HFFc6 (cell line): Measurements from ENCODE around the gene OR13C3. TPM values are rescaled to one million over a fixed set of nuclear protein-coding genes. Genes with fewer than 3 reads are reported as not detected.
"Not testable (repeated sequence)": the region's sequence is repeated elsewhere in the genome, so short reads cannot be mapped to it uniquely, and the experiment has no call there.

Source experiments
- DNase-seq: peaks from one replicate; pipeline ENCODE4 v3.0.0-alpha.2; 2018
- H3K27ac Mint-ChIP-seq: 2 replicates; pipeline ENCODE4 v1.8.0; 2020; ENCODE audit warnings: mild to moderate bottlenecking, mixed read lengths
- H3K27me3 Mint-ChIP-seq: 2 replicates; pipeline ENCODE4 v1.8.0; 2021; ENCODE audit warnings: mild to moderate bottlenecking, moderate library complexity, mixed read lengths; ENCODE audit not compliant: insufficient read depth
- H3K36me3 Mint-ChIP-seq: 2 replicates; pipeline ENCODE4 v1.8.0; 2021; ENCODE audit warnings: low read depth, mixed read lengths
- H3K4me1 Mint-ChIP-seq: 2 replicates; pipeline ENCODE4 v1.8.0; 2020; ENCODE audit warnings: low read depth, mixed read lengths
- H3K4me3 Mint-ChIP-seq: 2 replicates; pipeline ENCODE4 v1.8.0; 2020; ENCODE audit warnings: mild to moderate bottlenecking, moderate library complexity, mixed read lengths
- H3K9me3 Mint-ChIP-seq: 2 replicates; pipeline ENCODE4 v1.8.0; 2020; ENCODE audit warnings: mild to moderate bottlenecking, mixed read lengths
- total RNA-seq, 6 experiments: library from RNA; stranded (reverse); fragmentation: NEBNext Ultra II Directional; extraction: Animal tissue kit (Norgen Biotek cat#: 25700); gene quantifications; 2 replicates in 1 of 6; 3 replicates in 5 of 6; pipeline ENCODE4 v1.2.3, GENCODE V29; 2021
- TF ChIP-seq, protein P1 (sequence below): fragments of 200-600 bp; sonication (generic); IDR thresholded peaks from 2 replicates; pipeline ENCODE4 v1.5.0; 2021; ENCODE audit warnings: antibody characterized with exemption, mild to moderate bottlenecking

OR13C3 gene
- total RNA-seq, 6 experiments from 2014 or later: not detected

DNA sequence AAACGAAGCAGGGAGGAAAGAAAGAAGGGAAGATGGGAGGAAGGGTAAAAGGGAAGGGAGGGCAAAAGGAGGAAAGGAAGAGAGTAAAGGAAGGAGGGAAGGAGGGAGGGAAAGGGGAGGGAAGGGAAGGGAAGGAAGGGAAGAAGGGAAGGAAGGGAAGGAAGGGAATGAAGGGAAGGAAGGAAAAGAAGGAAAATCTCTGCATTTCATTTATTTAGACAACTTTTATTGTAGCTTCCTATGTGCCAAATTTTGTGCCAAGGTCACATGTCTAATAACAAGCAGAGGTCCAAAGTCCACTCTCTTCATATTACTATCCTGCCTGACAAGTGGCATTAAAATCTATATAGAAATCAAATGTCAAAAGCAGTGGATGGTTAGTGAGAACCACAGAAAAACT, 2.6 kb upstream of the OR13C3 start:
- TF ChIP-seq, protein P1, sequence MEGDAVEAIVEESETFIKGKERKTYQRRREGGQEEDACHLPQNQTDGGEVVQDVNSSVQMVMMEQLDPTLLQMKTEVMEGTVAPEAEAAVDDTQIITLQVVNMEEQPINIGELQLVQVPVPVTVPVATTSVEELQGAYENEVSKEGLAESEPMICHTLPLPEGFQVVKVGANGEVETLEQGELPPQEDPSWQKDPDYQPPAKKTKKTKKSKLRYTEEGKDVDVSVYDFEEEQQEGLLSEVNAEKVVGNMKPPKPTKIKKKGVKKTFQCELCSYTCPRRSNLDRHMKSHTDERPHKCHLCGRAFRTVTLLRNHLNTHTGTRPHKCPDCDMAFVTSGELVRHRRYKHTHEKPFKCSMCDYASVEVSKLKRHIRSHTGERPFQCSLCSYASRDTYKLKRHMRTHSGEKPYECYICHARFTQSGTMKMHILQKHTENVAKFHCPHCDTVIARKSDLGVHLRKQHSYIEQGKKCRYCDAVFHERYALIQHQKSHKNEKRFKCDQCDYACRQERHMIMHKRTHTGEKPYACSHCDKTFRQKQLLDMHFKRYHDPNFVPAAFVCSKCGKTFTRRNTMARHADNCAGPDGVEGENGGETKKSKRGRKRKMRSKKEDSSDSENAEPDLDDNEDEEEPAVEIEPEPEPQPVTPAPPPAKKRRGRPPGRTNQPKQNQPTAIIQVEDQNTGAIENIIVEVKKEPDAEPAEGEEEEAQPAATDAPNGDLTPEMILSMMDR: no peak
- Mint-ChIP-seq H3K27ac (no peak overlapping the region), H3K27me3 (no peaks in the 10 kb centered on the region), H3K4me3 (no peak overlapping the region), H3K4me1 (no peaks in the 10 kb centered on the region), H3K9me3 (peaks cover 14% of the 10 kb centered on the region), H3K36me3 (no peaks in the 10 kb centered on the region)
- no peak for DNase-seq

DNA sequence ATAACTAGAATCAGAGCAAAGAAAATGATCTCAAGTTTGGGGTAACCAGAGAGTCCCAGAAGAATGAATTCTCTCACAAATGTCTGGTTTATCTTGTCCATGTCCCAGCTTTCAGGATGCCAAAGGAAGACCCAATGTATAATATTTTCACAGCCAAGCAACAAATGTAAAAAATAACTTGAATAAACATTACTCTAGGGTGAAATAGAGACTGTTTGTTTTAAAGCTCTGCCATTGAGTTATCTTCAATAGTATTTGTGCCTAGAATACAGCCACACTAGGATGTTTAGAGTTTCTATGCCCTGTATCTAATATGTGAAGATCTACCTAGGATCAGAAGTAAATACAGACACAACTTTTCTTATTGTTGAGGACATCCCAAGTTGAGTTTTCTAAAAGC, 9.5 kb downstream of the OR13C3 start, which contains the start of gene OR13C4:
Gene OR13C4 (minus strand): TSS at position 101 of the 400 bp plus-strand sequence. CDS start 0 bp downstream, at position 101.
- peaks cover 31% of the 10 kb centered on the region for H3K9me3 Mint-ChIP-seq
- H3K27me3 Mint-ChIP-seq: no peaks in the 10 kb centered on the region
- TF ChIP-seq, protein P1: no peak
- DNase-seq: no peak
- no peaks in the 10 kb centered on the region for H3K36me3 Mint-ChIP-seq
- no peaks in the 10 kb centered on the region for H3K4me1 Mint-ChIP-seq
- no peak within 1 kb of the TSS for H3K4me3 Mint-ChIP-seq
- H3K27ac Mint-ChIP-seq: no peak within 1 kb of the TSS

DNA sequence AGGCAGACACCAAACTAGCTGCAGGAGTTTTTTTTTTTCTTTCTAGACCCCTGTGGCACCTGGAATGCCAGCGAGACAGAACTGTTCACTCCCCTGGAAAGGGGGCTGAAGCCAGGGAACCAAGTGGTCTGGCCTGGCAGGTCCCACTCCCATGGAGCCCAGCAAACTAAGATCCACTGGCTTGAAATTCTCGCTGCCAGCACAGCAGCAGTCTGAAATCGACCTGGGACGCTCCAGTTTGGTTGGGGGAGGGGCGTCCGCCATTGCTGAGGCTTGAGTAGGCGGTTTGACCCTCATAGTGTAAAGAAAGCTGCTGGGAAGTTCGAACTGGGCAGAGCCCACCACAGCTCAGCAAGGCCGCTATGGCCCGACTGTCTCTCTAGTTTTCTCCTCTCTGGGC, 16.4 kb downstream of the OR13C3 start:
- H3K4me1 Mint-ChIP-seq, H3K4me3 Mint-ChIP-seq, H3K27ac Mint-ChIP-seq, DNase-seq, H3K36me3 Mint-ChIP-seq, H3K27me3 Mint-ChIP-seq: not testable (repeated sequence)
- peaks cover 39% of the 10 kb centered on the region for H3K9me3 Mint-ChIP-seq

- TF ChIP-seq, protein P1: no peak
- Mint-ChIP-seq H3K4me1 (no peaks in the 10 kb centered on the region), H3K27ac (no peak overlapping the region), H3K4me3 (no peak overlapping the region), H3K9me3 (peaks cover 32% of the 10 kb centered on the region), H3K27me3 (no peaks in the 10 kb centered on the region), H3K36me3 (no peaks in the 10 kb centered on the region)
- DNase-seq: no peak
Observed at GRCh38 chr9:104514901-104515300, 21.8 kb downstream of the OR13C3 start.

DNA sequence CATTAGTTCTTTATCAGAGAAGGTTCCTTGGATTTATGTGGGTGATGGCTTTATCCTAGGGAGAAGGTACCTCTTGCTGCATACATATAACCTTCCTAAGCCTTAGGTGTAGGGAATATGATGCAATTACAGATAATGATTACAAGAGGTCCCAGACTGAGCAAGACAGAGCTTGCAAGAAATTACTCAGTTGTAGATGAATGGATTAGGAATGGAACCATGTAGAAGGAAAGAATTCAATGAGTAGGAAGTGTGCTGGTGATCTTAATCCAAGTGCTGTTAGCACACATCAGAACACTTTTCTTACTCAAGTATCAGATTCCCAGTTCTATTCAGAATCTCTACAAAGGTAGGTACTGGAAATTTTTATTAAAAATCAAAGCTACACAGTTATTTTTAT, 30.1 kb downstream of the OR13C3 start:
- H3K27ac Mint-ChIP-seq: no peak overlapping the region
- H3K4me1 Mint-ChIP-seq: no peaks in the 10 kb centered on the region
- no peak for DNase-seq

GRCh38 chr9:104503963-104504362, 32.7 kb downstream of the OR13C3 start, which contains the start of gene OR13F1:
OR13F1 (plus strand) TSS chr9:104504263; CDS start chr9:104504263, 0 bp downstream.
- Mint-ChIP-seq H3K36me3 (no peaks in the 10 kb centered on the region), H3K4me3 (no peak within 1 kb of the TSS), H3K9me3 (peaks cover 15% of the 10 kb centered on the region), H3K4me1 (no peaks in the 10 kb centered on the region), H3K27me3 (peaks cover 2% of the 10 kb centered on the region; the same call in 1 of the 2 replicates), H3K27ac (no peak within 1 kb of the TSS)
- TF ChIP-seq, protein P1: no peak
- DNase-seq: no peak

More for the DNA sequence above, 30.1 kb downstream of the OR13C3 start:
- Mint-ChIP-seq H3K4me3 (no peak overlapping the region), H3K9me3 (peaks cover 32% of the 10 kb centered on the region), H3K27me3 (peaks cover 2% of the 10 kb centered on the region; the same call in 1 of the 2 replicates), H3K36me3 (no peaks in the 10 kb centered on the region)
- TF ChIP-seq, protein P1: no peak
